DND-41 (cell line): ENCODE results near the gene ARL5C.

Experiments used
- ATAC-seq: fragments of 200-7000 bp; cut with Tn5 transposase; 3 replicates; pipeline ENCODE4 v1.9.1; 2021; ENCODE audit warnings: low read depth; ENCODE audit not compliant: insufficient read depth
- DNase-seq: peaks from one replicate; pipeline ENCODE4 v3.0.0-alpha.2; 2020
- H2AFZ ChIP-seq: 2 replicates; pipeline ENCODE4 v1.6.0; 2012; ENCODE audit warnings: low read depth, low read length
- H3K27ac ChIP-seq: 2 replicates; pipeline ENCODE4 v1.5.1; 2012; ENCODE audit warnings: low read length, inconsistent platforms
- H3K27me3 ChIP-seq: fragments of 200-600 bp; sonication (generic); 2 replicates; pipeline ENCODE4 v1.6.0; 2012; ENCODE audit warnings: low read length, mild to moderate bottlenecking, inconsistent platforms; ENCODE audit not compliant: insufficient read depth, poor library complexity
- H3K36me3 ChIP-seq: 2 replicates; pipeline ENCODE4 v1.5.1; 2012; ENCODE audit warnings: low read length, inconsistent platforms; ENCODE audit not compliant: insufficient read depth
- H3K4me1 ChIP-seq: 2 replicates; pipeline ENCODE4 v1.5.1; 2012; ENCODE audit warnings: mild to moderate bottlenecking, low read length; ENCODE audit not compliant: insufficient read depth
- H3K4me2 ChIP-seq: 2 replicates; pipeline ENCODE4 v1.6.0; 2012; ENCODE audit warnings: mild to moderate bottlenecking, moderate library complexity, low read length, inconsistent platforms; ENCODE audit not compliant: insufficient read depth
- H3K4me3 ChIP-seq, 2 experiments: fragments of 200-600 bp in 1 of 2; shearing (Covaris generic) in 1 of 2; 2 replicates each; pipeline ENCODE4 v1.5.1; 2012 to 2016; ENCODE audit warnings: inconsistent platforms in 2 of 2, low read length in 2 of 2, mild to moderate bottlenecking in 2 of 2, low read depth in 1 of 2, moderate library complexity in 1 of 2
- H3K79me2 ChIP-seq: 2 replicates; pipeline ENCODE4 v1.6.0; 2012; ENCODE audit warnings: low read length, inconsistent platforms; ENCODE audit not compliant: insufficient read depth
- H3K9ac ChIP-seq: 2 replicates; pipeline ENCODE4 v1.6.0; 2012; ENCODE audit warnings: low read depth, mild to moderate bottlenecking, inconsistent platforms, low read length, moderate library complexity
- H3K9me3 ChIP-seq: 2 replicates; pipeline ENCODE4 v1.5.1; 2012; ENCODE audit warnings: low read length, moderate library complexity, mild to moderate bottlenecking, inconsistent platforms; ENCODE audit not compliant: insufficient read depth, severe bottlenecking
- H4K20me1 ChIP-seq: 2 replicates; pipeline ENCODE4 v1.6.0; 2012; ENCODE audit warnings: low read length; ENCODE audit not compliant: insufficient read depth
- EZH2 ChIP-seq: IDR thresholded peaks from 3 replicates; pipeline ENCODE4 v1.6.1; 2012; ENCODE audit warnings: borderline replicate concordance, low read depth, mild to moderate bottlenecking, moderate library complexity, low read length, inconsistent platforms; ENCODE audit not compliant: severe bottlenecking
- TF ChIP-seq, protein P1 (sequence below): IDR thresholded peaks from 2 replicates; pipeline ENCODE4 v1.5.1; 2012; ENCODE audit warnings: borderline replicate concordance, low read length, moderate library complexity, mild to moderate bottlenecking; ENCODE audit not compliant: poor library complexity, severe bottlenecking; ENCODE audit errors: extremely low read depth

Gene ARL5C

DNA sequence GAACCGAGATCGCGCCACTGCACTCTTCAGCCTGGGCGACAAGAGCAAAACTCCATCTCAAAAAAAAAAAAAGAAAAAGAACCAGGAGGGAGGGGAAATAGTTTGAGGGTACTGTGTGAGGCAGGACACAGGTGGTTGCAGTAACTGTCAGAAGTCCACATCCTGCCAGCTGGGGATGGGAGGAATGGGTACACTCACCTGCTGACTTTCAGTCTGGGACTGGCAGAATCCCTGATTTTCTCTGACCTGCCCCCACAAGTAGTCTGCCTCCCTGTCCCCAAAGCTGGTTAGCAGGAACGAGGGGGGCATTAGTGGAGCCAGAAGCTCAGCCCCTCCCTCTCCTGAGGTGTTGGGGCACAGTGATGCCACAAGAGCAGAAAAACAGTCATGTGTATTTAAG is 7.1 kb upstream of the ARL5C start:
- Histone ChIP-seq H3K4me1 (peaks cover 70% of the 10 kb centered on the region), H3K79me2 (no peaks in the 10 kb centered on the region), H3K4me2 (peak overlapping the region; percentile 55), H2AFZ (no peak overlapping the region), H3K27ac (peak overlapping the region; percentile 97), H3K9me3 (no peaks in the 10 kb centered on the region), H3K4me3 (peak overlapping the region in 1 of 2 experiments; percentile 24; a peak in 2 of 4 replicates), H3K9ac (peak overlapping the region; percentile 50), H3K36me3 (peaks cover 31% of the 10 kb centered on the region), H3K27me3 (no peaks in the 10 kb centered on the region), H4K20me1 (no peaks in the 10 kb centered on the region)
- peak; percentile 86 for DNase-seq
- TF ChIP-seq, protein P1, sequence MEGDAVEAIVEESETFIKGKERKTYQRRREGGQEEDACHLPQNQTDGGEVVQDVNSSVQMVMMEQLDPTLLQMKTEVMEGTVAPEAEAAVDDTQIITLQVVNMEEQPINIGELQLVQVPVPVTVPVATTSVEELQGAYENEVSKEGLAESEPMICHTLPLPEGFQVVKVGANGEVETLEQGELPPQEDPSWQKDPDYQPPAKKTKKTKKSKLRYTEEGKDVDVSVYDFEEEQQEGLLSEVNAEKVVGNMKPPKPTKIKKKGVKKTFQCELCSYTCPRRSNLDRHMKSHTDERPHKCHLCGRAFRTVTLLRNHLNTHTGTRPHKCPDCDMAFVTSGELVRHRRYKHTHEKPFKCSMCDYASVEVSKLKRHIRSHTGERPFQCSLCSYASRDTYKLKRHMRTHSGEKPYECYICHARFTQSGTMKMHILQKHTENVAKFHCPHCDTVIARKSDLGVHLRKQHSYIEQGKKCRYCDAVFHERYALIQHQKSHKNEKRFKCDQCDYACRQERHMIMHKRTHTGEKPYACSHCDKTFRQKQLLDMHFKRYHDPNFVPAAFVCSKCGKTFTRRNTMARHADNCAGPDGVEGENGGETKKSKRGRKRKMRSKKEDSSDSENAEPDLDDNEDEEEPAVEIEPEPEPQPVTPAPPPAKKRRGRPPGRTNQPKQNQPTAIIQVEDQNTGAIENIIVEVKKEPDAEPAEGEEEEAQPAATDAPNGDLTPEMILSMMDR, result no peak
- TF ChIP-seq EZH2, result no peak
- peak; percentile 66 for ATAC-seq

DNA sequence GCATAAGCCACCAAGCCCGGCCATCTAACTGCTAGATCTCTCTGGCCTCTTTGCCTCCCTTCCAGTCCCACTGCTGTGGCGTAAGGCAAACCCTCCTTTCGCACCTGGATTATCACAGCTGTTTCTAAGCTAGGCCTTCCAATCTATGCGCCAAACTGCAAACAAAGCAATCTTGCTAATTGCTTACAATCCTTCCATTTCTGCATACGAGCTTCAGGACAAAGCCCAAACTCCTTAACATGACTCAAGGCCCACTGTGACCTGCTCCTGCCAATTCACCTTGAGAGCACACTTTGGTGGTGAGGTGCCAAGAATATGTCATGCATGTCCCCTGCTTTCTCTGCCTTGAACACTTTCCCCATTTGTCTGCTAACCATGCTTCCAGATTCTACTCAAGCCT is 6.0 kb upstream of the ARL5C start:
- Histone ChIP-seq H4K20me1 (no peaks in the 10 kb centered on the region), H3K79me2 (no peaks in the 10 kb centered on the region), H3K27ac (peak overlapping the region; percentile 97), H3K9ac (peak overlapping the region; percentile 50), H3K27me3 (no peaks in the 10 kb centered on the region), H3K36me3 (peaks cover 20% of the 10 kb centered on the region), H3K4me1 (peaks cover 82% of the 10 kb centered on the region), H2AFZ (no peak overlapping the region), H3K4me2 (peak overlapping the region; percentile 55), H3K4me3 (peak overlapping the region in 1 of 2 experiments; percentile 42; a peak in 1 of 4 replicates), H3K9me3 (no peaks in the 10 kb centered on the region)
- ATAC-seq, result no peak
- DNase-seq, result peak; percentile 49
- no peak for TF ChIP-seq EZH2
- TF ChIP-seq, protein P1, result no peak

DNA sequence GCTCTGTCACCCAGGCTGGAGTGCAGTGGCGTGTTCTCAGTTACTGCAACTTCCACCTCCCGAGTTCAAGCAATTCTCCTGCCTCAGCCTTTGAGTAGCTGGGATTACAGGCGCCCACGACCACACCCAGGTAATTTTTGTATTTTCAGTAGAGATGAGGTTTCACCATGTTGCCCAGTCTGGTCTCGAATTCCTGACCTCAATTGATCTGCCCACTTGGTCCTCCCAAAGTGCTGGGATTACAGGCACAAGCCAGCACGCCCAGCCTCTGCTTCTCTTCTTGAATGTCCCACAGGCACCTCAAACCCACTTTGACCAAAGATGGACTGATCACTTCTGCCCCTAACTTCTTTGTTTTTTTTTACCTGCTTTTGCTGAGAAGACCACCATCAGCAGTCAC is 4.6 kb upstream of the ARL5C start:
- DNase-seq (peak; percentile 45), ATAC-seq (no peak)
- no peak for TF ChIP-seq EZH2
- TF ChIP-seq, protein P1, result no peak
- H3K9me3 ChIP-seq, result no peaks in the 10 kb centered on the region
- H3K27me3 ChIP-seq, result no peaks in the 10 kb centered on the region
- no peak overlapping the region for H3K4me3 ChIP-seq
- H4K20me1 ChIP-seq, result no peaks in the 10 kb centered on the region
- H3K27ac ChIP-seq, result peak overlapping the region; percentile 97
- H3K9ac ChIP-seq, result peak overlapping the region; percentile 50
- H3K36me3 ChIP-seq, result peaks cover 6% of the 10 kb centered on the region
- H3K4me2 ChIP-seq, result peak overlapping the region; percentile 40
- H3K4me1 ChIP-seq, result peaks cover 96% of the 10 kb centered on the region
- H3K79me2 ChIP-seq, result no peaks in the 10 kb centered on the region
- no peak overlapping the region for H2AFZ ChIP-seq
